GM19240 (cell line): ENCODE data around the gene STAT4.

Experiments used
- DNase-seq: peaks from one replicate; pipeline ENCODE4 v3.0.0; 2011; ENCODE audit warnings: low spot score; ENCODE audit not compliant: insufficient read length

STAT4 gene

DNA sequence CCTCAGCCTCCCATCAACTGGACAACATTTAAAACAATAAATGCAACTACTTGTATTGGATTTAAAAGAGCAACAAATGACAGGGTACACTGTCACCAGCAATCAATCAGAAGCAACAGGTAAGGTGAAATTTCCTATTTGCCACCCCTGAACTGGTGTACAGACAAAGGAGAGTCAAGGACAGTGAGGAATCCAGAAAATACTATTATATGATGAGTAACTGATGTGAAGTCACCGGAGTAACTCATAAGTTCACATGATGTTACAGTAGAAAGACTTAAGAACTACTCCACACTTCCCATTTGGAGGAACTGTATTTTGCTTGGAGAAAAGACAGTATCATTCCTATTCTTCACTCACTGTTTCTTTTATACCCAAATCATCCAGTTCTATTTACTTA is 132.7 kb downstream of the STAT4 start:
- no peak for DNase-seq

DNA sequence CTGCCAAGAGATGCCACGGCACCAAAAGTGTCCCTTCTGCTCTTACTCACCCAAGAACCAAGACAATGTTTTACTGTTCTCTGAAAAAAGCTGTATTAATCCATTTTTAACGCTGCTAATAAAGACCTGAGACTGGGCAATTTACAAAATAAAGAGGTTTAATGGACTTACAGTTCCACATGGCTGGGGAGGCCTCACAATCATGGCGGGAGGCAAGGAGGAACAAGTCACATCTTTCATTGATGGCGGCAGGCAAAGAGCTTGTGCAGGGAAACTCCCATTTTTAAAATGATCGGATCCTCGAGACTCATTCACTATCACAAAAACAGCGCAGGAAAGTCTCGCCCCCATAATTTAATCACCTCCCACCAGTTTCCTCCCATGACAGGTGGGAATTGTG is 135.0 kb downstream of the STAT4 start:
- no peak for DNase-seq

DNA sequence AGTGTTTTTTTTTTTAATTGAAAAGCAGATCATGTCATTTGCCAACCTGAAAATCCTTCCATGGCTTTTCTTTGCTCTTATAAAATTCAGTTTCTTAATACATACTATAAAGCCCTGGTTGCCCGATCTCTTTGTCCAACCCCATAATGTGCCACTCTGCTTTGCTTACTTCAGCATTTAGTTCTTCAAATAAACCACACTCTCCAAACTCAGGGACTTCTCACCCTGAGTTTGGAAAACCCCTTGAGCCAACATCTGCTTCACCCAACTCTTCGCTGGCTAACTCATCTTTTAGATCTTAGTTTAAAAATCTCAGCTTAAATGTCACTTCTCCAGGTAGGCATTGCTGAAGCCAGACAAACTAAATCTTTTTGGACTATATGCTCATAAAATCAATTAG is 135.6 kb downstream of the STAT4 start:
- no peak for DNase-seq

DNA sequence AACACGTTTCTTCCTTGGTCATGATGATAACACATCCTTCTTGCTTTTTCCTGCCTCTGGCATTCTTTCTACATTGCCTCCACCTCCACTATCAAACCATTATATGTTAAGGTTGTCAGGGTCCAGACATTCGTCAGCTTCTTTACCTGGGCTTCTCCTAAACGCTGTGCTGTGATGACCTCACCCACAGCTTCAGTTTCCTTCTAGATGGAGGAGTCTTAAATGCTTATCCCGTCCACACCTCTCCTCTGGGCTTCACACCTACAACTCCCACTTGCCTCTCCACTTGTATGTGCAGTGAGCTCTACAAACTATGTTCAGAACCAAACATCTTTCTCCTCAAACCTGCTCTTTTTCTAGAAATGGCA is 136.2 kb downstream of the STAT4 start:
- DNase-seq = no peak

DNA sequence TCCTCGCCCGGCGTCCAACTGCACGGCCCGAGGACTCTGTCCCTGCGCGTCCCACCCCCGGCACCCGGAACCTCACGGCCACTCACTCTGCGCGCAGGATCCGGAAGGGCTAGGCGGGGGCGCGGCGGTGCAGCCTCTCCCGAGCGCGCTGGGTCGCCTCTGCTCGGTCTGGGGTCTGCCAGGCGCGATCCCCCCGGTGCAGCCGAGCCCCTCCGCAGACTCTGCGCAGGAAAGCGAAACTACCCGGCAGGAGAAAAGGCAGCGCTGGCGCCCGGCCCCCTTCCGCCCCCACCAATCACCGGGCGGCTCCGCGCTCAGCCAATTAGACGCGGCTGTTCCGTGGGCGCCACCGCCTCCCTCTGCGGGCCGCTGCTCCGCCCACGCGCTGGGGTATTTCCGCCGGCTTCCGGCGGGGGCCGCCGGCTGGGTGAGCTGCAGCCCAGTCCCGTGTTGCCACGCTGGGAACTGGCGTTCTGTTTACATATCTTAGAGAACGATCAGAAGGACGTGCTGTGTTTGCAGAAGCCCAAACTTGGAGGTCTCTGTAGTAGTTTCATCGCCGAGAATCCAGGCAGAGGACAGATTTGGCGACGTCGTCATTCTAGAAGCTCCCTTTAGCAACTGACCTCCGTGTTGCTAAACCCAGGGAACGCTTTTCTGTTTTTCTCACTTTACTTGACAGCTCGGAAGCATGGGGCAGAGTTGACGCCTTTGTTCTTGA is 136.7 kb downstream of the STAT4 start, which contains the start of gene STAT1:
STAT1 (minus strand) TSS at position 240 of the 721 bp plus-strand sequence. CDS start 4,168 bp downstream, outside the sequence.
- DNase-seq = peak; percentile 61

DNA sequence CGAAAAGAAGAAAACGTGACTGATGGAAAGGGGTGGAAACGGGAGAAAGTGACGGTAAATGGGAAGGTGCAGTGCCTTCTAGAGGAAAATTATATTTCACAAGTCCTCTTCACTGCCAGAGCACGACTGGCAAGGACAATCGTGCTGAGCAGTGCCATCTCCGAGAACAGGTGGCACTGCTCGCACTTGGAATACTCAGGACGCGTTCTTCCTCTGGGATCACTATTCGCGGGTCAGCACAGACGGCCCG is 137.2 kb downstream of the STAT4 start:
- DNase-seq = no peak

DNA sequence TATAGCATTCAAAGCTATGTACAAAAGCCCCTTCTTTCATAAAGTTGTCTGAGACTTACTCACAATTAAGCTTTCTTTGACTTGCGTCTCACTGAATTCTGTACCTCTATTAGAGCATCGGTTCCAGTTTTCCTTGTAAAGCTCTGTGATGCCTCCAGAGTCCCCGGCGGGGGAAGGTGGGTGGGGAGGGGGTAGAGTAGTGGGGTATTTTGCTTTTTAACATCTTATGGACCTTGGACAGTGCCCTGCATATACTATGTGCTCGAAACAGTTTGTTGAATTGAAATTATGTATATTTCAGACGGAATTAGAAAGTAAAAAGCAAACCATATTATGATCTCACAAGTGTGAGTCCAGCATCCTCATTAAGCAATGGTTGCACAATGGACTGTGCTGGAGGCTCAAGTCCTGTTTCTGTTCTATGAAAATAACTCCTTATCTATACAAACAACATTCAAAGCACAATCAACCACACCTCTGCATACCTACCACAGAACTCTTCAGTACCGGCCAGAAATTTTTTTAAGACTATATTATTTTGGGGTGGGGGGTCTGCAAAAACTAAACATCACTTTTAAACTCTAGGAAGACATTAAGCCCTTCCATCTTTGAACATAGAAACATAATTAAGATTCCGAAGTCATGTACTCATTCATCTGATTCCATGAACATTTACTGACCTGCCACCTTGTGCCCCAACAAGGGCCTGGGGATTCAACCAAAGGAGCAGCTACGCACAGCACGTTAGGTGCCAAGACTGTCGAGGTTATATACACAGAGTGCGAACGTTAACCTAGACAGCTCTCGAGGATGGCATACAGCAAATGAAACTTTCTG is 137.7 kb downstream of the STAT4 start:
- DNase-seq = no peak

DNA sequence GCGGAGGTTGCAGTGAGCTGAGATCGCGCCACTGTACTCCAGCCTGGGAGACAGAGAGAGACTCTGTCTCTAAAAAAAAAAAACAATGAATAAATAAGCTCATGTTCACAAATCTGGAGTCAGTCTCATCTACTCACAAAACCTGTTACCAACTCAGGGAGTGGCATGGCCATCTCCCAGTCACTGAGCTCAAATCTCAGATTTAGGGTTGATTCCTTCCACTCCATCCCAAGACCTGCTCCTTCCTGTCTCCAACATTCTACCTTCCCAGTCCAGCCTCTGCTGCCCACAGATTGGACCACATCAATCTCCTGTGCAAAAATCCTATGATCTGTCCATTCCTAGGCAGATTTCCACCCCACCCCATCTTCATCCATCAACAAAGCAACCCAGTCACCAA is 138.4 kb downstream of the STAT4 start:
- DNase-seq = no peak

DNA sequence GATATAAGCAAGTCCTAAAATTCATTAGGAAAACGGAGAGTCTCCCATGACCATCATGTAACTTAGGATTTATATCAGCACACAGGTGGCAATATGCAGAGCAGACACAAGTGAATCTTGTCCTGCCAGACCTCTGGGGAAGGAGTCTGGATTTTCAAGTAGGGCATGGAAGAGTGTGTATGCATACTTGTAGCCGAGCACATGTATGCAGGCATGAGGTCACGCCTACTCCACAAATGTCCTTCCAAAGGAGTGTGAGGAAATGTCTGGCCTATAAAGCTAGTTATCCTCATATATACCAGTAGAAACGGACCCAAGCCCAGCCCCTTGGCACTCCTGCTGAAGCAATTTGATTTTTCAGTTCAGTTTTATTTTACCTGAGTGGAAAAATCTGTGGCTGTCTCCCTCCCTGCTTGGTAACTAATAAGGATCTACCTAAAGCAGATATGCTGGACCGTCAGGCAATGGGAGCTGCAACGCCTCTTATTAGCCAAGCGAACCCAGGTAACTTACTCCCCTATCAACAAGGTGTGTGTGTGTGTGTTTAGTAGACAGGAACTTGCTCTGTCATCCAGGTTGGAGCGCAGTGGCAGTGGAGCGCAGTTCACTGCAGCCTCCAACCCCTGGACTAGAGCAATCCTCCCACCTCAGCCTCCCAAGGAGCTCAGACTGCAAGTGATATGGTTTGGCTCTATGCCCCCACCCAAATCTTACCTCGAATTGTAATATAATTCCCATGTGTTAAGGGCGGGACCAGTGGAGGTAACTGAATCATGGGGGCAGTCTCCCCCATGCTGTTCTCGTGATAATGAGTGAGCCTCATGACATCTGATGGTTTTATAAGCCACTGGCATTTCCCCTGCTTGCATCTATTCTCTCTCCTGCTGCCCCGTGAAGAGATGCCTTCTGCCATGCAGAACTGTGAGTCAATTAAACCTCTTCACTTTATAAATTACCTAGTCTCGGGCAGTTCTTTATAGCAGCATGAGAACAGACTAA is 139.6 kb downstream of the STAT4 start:
- no peak for DNase-seq

DNA sequence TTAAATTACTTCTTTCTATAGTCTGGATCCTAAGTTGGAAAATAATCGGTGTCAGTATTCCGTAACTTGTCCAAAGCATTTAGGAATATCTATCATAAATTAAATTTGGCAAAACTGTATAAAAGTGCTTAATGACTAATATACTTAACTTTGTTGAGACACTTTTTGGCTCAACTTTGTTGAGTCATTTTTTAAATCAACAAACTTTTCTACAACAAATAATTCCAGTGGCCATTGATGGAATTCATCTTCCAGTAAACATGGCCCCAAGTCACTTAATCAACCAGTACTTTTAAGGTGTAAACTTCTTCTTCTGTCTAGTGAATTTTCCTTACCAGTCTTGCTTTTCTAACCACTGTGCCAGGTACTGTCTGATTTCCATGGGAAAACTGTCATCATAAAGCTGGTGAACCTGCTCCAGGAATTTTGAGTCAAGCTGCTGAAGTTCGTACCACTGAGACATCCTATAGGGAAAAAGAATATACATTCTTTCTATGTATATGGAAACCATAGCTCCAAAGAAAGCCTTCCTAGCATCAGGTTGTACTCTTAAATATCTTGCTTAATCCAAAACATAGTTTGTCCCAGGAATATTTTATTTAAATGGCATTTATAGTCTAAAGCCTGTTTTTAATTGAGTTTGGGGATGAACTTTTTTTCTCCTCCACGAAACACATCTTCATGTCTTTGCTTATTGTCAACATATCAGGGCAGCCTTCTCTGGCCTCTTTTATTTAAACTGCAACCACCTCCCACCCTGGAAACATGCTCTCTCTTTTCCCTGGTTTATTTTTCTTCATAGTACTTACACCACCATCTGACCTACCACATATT is 141.0 kb downstream of the STAT4 start:
- no peak for DNase-seq

DNA sequence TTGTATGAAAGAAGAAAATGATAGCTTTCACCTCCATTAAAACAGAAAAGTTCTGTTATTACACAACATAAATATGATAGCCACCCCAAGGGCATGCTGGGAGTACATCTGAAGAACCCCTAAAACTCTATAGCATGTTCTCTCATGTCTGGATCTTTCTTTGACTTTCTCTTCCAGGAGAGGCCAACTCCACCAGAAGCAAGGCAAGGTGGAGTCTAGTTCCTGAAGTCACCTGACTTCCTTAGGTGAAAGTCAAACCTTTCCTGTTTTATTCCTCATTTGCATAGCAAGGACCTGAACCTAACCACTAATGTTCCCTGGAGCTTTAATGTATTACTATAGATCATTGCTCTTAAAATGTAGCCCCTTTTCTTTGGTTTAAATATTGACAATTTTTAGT is 142.5 kb downstream of the STAT4 start:
- DNase-seq = no peak

DNA sequence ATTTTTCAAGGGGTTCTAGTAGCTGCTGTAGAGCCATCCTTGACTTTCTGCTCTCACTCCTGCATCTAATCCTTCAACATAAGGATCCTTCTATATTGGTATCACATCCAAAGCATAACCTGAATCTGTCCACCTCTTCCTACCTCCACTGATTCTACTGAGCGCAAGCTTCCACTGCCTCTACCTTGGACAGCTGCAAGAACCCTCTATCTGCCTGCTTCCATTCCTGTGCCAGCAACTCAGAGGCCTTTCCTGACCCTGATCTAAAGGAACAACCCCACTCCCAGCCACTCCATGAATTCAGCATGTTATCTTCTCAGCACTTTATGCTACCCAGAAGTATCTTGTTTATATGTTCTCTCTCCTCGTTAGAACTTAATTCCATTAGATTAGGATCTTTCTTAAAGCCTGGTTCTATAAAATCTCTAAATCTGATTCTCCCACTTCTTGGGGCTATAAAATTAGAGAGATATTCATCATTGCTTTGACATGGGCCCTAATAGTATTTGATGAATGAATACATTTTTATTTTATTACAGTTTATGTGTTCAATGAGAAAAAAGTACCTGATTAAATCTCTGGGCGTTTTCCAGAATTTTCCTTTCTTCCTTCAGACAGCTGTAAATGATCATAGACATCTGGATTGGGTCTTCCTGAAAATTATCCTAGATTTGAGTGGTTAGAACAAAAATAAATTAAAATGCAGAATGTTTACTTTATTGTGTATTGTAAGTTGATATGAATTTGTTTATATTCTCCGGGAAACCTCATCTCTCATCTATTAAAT is 143.6 kb downstream of the STAT4 start:
- DNase-seq = no peak

DNA sequence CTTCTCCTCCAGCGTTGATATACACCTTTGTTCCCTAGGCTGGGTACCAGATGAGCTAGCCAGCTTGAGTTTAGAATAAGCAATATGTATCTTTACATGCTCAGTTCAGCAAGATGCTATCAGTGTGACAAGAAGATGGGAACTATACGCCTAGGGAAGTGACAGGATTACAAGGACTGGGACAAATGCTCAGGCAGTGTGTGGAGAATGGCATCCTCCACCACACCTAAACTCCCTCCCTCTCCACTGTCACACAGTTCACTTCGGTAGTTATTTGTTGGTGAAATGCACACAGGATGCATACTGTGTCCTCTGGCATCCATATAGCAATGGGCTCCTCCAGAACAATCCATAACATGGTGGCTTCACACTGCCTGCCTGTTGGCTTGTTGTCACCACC is 144.5 kb downstream of the STAT4 start:
- no peak for DNase-seq

DNA sequence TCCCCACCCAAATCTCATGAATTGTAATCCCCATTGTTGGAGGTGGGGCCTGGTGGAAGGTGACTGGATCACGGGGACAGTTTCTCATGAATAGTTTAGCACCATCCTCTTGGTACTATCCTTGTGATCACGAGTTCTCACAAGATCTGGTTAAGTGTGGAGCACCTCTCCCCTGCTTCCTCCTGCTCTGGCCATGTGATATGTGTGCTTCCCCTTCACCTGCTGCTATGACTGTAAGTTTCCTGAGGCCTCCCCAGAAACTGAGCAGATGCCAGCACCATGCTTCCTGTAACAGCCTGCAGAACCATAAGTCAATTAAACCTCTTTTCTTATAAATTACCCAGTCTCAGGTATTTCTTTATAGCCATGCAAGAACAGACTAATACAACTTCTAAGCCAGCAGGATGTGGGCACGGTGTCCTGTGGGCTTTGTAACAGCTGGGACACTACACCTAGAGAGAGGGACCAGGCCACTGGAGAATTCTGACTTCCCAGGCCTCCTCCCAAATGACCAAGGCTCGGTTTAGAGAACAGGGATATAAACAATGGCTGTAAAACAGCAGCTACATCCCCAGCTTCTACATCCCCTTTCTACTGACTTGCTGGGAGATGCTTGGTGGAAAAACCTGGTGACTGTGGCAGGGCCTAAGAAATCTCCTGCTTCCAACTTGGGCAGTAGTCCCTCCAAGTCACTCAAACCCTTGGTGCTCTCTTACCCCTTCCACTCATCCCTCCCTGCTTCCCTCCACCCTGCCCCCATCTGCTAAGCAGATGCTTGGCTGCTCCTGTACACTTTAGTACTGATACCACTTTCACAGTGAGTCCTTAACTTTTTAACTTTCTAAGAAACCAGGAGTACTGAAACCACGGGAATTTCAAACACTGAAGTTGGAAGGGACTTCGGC is 147.1 kb downstream of the STAT4 start:
- no peak for DNase-seq

DNA sequence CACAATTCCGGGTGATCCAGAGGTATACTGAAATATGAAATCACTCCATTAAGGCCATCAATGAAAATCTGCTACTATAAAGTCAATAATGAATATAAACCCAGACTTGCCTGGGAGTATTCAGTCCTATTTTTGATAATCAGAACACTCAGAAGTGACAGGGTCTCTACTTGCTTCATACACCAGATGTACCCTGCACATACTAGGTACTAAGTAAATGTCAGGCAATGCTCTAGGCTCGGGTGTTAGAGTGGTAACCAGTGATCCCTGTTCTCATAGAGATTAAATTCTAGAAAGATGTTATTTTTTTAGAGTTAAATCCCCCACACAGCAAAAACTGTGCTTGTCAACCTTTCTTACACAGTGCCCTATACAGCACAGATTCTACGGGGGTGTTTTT is 149.2 kb downstream of the STAT4 start:
- no peak for DNase-seq

DNA sequence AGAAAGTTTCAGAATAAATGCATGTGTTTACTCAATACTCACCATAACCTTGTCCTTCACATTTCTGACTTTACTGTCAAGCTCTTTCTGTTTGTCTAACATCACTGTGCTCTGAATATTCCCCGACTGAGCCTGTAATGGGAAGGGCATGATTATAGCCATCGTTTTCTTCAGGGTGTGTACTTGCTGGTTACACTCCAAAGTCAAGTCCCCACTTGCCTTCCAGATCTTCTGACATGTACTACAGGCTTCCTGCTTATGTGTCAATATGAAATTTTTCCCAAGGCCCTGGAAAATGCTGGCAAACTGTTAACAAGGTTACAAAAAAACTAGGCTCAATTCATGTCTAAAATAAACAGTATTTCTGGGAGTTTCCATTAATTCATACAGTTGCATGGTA is 149.8 kb downstream of the STAT4 start:
- no peak for DNase-seq

DNA sequence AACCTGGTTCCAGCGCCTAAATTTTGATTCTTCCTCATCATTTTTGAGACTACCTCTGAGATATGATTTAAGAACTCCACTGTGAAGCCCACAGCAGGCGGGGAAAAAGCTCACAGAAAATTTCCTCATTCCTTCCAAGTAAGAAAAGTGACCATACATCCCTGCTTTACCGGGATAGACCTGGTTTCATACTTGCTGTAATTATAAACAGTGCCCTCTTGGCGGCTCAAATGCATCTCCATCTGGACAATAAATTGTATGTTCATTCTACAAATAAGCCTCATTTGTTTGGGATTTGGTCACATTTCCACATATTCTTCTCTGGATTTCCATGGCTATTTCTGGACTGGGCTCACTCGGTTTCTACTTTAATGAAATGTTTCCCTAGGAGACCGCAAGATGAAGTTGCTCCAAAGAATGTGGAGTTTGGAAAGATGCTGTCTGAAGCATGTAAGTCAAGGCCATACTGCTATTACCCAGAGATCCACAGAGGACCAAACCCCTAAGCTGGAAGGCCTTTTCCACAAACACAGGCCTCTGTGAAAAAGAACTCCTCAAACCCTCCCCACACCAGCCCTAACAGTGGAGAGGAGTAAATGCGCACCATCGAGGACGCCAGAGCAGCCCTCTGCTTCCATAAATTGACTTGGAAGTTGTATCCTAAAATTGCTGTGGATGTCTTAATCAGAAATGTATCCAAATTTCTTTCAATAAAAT is 150.7 kb downstream of the STAT4 start:
- DNase-seq = no peak

DNA sequence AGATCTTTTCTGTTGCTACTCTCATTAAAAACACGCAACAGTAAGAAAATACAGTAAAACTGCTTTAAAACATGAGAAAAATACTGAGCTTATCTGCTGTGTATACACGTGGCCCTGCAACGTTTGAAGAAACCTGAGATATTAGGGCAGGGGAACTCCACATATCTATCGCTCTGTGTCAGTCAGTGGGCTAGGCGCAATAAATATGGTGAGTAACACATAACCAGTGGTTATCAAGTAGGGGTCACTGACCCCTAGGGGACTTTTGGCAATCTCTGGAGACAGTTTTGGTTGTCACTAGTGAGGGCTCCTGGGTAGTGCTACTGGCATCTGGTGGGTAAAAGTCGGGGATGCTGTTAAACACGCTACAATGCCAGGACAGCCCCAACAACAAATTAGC is 151.7 kb downstream of the STAT4 start:
- DNase-seq = no peak
